Measurements from ENCODE around the gene CPZ. TPM values are rescaled to one million over a fixed set of nuclear protein-coding genes. Genes with fewer than 3 reads are reported as not detected.

CPZ gene
- total and polyA plus RNA-seq, 4 donors = 11.9 to 82.0 (median 32.4) TPM

DNA sequence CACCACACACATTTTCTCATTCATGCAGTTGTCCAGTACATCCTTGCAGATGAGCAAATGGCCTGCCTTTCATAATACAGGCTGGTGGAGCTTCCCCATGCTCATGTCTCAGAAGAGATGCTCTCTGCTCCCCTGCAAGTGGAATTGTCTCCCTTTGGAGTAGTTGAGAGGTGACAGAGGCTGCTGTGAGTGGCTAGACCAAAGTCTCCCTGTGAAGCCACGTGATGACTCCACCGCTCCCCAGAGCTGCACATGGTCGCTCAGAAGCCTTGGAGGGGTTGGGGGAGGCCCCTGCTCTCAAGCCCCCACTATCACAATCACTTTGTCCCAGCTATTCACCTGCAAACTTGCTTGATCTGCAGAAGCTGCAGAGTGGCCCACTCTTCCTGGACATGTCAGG, 13.8 kb upstream of the CPZ start:
- no peaks in the 10 kb centered on the region for H3K9me3 ChIP-seq (ENCODE audit: control insufficient read depth, insufficient read depth, low read length)
- H3K27me3 ChIP-seq (ENCODE audit: control insufficient read depth, insufficient read depth, low read length) = peaks cover 47% of the 10 kb centered on the region
- peaks cover 12% of the 10 kb centered on the region for H3K4me1 ChIP-seq (ENCODE audit: control insufficient read depth, insufficient read depth, low read length)
- H3K4me3 ChIP-seq (ENCODE audit: low read depth, low read length) = no peak overlapping the region
- no peak overlapping the region for H3K27ac ChIP-seq (ENCODE audit: low read depth, low read length)
- no peak for DNase-seq (ENCODE audit: low read depth in 4 of 6, low spot score in 6 of 6)
- WGBS (ENCODE audit: insufficient coverage) = no CpG with 5 or more reads among the region's 3 CpGs
- no peaks in the 10 kb centered on the region for H3K36me3 ChIP-seq (ENCODE audit: control insufficient read depth, insufficient read depth, low read length)

DNA sequence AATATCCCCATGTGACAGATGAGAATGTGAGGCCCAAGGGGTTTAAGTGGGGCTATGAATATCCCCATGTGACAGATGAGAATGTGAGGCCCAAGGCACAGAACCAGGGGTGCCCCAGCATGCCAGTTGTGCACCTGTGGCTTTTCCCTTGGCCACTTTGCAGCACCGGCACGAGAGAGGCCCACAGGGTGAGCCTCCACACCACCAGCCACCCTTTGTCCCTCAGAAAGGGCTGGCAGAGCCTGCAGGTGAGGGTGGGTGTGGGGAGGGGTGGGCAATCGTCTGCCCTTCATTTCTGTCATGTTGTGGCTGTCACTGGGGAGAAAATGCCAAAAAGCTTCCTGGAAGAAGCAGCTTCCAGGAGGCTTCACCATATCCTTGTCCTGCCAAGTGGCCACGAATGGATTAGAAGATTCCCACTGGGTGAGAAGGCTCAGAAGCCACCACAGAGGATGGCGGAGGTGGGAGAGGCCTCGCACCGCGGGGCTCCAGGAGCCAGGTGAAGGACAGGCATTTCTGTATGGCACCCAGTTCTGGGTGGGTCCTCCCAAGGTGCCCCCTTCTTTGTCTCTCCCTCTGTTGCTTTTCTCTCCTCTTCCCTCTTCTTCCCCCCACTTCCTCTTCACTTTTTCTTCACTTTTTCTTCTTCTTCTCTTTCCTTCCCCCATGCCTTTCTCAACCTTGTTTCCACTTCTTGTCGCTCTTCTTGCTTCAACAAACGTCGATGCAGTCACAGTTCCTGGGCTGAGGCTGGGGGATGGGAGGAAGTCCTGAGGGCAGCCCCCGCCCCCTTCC, 12.8 kb upstream of the CPZ start:
- DNase-seq (ENCODE audit: low read depth in 4 of 6, low spot score in 6 of 6) = no peak
- no peak overlapping the region for H3K4me3 ChIP-seq (ENCODE audit: low read depth, low read length)
- H3K27ac ChIP-seq (ENCODE audit: low read depth, low read length) = no peak overlapping the region
- H3K4me1 ChIP-seq (ENCODE audit: control insufficient read depth, insufficient read depth, low read length) = peaks cover 12% of the 10 kb centered on the region
- 33% methylated on average over 6 of the region's 12 CpGs for WGBS (ENCODE audit: insufficient coverage)
- no peaks in the 10 kb centered on the region for H3K9me3 ChIP-seq (ENCODE audit: control insufficient read depth, insufficient read depth, low read length)
- H3K27me3 ChIP-seq (ENCODE audit: control insufficient read depth, insufficient read depth, low read length) = peaks cover 51% of the 10 kb centered on the region
- no peaks in the 10 kb centered on the region for H3K36me3 ChIP-seq (ENCODE audit: control insufficient read depth, insufficient read depth, low read length)

DNA sequence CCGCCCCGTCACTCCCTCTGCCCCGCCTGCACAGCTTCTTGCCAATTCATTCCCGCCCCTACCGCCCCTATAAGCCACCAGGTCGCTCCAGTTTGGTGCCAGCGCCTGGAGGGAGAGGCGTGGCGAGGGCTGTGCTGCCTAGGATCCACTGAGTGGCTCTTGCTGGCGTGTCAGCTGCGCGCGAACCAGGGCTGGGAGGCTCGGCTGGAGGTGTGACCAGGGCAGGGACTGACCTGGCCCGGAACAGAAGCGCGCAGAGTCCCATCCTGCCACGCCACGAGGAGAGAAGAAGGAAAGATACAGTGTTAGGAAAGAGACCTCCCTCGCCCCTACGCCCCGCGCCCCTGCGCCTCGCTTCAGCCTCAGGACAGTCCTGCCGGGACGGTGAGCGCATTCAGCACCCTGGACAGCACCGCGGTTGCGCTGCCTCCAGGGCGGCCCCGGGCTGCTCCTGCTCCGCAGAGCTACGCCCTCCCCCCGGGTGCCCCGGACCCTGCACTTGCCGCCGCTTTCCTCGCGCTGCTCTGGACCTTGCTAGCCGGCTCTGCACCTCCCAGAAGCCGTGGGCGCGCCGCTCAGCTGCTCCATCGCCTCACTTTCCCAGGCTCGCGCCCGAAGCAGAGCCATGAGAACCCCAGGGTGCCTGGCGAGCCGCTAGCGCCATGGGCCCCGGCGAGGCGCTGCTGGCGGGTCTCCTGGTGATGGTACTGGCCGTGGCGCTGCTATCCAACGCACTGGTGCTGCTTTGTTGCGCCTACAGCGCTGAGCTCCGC, 12.1 kb upstream of the CPZ start, which contains the start of gene GPR78:
TSS of gene GPR78 (plus strand) at position 72 of the 773 bp plus-strand sequence. CDS start at position 663, 591 bp downstream.
- Histone ChIP-seq H3K27ac (ENCODE audit: low read depth, low read length) (no peak within 1 kb of the TSS), H3K36me3 (ENCODE audit: control insufficient read depth, insufficient read depth, low read length) (no peaks in the 10 kb centered on the region), H3K4me3 (ENCODE audit: low read depth, low read length) (no peak within 1 kb of the TSS), H3K27me3 (ENCODE audit: control insufficient read depth, insufficient read depth, low read length) (peaks cover 51% of the 10 kb centered on the region), H3K4me1 (ENCODE audit: control insufficient read depth, insufficient read depth, low read length) (peaks cover 12% of the 10 kb centered on the region), H3K9me3 (ENCODE audit: control insufficient read depth, insufficient read depth, low read length) (no peaks in the 10 kb centered on the region)
- DNase-seq (ENCODE audit: low read depth in 4 of 6, low spot score in 6 of 6) = peak in 2 of 6 donors; percentile 13 to 66
- 1% methylated on average over 58 of the region's 63 CpGs for WGBS (ENCODE audit: insufficient coverage)

DNA sequence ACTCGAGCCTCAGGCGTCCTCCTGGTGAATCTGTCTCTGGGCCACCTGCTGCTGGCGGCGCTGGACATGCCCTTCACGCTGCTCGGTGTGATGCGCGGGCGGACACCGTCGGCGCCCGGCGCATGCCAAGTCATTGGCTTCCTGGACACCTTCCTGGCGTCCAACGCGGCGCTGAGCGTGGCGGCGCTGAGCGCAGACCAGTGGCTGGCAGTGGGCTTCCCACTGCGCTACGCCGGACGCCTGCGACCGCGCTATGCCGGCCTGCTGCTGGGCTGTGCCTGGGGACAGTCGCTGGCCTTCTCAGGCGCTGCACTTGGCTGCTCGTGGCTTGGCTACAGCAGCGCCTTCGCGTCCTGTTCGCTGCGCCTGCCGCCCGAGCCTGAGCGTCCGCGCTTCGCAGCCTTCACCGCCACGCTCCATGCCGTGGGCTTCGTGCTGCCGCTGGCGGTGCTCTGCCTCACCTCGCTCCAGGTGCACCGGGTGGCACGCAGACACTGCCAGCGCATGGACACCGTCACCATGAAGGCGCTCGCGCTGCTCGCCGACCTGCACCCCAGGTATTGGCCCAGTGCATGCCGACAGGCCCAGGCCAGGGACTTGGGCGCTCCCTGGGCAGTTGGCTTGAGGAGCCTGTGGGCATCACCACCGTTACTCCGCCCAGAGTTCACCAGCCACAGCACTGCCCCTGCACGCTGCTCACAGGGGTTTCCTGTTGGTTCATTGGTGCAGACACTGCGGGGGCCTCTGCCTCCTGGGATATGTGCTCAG, 11.3 kb upstream of the CPZ start:
- Histone ChIP-seq H3K27me3 (ENCODE audit: control insufficient read depth, insufficient read depth, low read length) (peaks cover 54% of the 10 kb centered on the region), H3K27ac (ENCODE audit: low read depth, low read length) (no peak overlapping the region), H3K36me3 (ENCODE audit: control insufficient read depth, insufficient read depth, low read length) (no peaks in the 10 kb centered on the region), H3K9me3 (ENCODE audit: control insufficient read depth, insufficient read depth, low read length) (no peaks in the 10 kb centered on the region), H3K4me1 (ENCODE audit: control insufficient read depth, insufficient read depth, low read length) (peaks cover 12% of the 10 kb centered on the region), H3K4me3 (ENCODE audit: low read depth, low read length) (no peak overlapping the region)
- 41% methylated on average over 66 of the region's 66 CpGs for WGBS (ENCODE audit: insufficient coverage)
- DNase-seq (ENCODE audit: low read depth in 4 of 6, low spot score in 6 of 6) = no peak

DNA sequence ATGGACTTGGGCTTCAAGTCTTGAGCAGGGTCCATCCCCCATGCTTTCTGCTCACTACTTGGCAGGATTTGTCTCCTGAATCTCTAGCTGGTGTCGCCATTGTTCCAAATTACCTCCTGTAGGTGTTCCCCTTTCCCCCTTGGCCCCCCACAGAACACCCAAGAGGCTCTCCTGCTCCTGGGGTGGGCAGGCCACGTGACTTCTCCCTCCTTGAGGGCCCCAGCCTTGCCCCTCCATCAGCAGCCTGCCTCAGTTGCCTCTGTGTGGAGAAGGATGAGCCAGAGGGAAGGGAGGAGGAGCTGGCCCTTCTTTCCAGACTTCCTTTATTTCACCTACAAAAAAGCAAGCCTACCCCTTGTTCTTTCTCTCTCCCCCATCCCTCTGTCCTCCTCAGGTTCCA, 10.5 kb upstream of the CPZ start:
- DNase-seq (ENCODE audit: low read depth in 4 of 6, low spot score in 6 of 6) = no peak
- H3K27me3 ChIP-seq (ENCODE audit: control insufficient read depth, insufficient read depth, low read length) = peaks cover 54% of the 10 kb centered on the region
- no peaks in the 10 kb centered on the region for H3K36me3 ChIP-seq (ENCODE audit: control insufficient read depth, insufficient read depth, low read length)
- 75% methylated on average over 1 of the region's 2 CpGs for whole genome bisulfite sequencing (ENCODE audit: insufficient coverage)
- peaks cover 12% of the 10 kb centered on the region for H3K4me1 ChIP-seq (ENCODE audit: control insufficient read depth, insufficient read depth, low read length)
- no peaks in the 10 kb centered on the region for H3K9me3 ChIP-seq (ENCODE audit: control insufficient read depth, insufficient read depth, low read length)
- no peak overlapping the region for H3K4me3 ChIP-seq (ENCODE audit: low read depth, low read length)
- H3K27ac ChIP-seq (ENCODE audit: low read depth, low read length) = no peak overlapping the region

DNA sequence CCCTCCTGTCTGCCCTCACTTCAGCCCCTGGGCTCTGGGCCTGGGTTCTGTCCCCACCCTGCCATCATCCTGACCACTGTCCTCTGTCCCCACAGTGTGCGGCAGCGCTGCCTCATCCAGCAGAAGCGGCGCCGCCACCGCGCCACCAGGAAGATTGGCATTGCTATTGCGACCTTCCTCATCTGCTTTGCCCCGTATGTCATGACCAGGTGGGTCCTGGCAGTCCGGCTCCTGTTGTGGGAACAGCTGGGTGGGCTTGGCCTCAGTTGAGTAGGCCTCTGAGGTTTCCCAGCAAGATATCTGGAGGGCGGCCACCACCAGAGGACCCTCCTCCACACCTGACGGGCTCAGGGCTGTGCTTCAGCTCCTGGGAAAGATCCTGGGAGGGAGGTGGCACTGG, 10.1 kb upstream of the CPZ start:
- H3K27me3 ChIP-seq (ENCODE audit: control insufficient read depth, insufficient read depth, low read length) = peaks cover 54% of the 10 kb centered on the region
- no peaks in the 10 kb centered on the region for H3K9me3 ChIP-seq (ENCODE audit: control insufficient read depth, insufficient read depth, low read length)
- no peaks in the 10 kb centered on the region for H3K36me3 ChIP-seq (ENCODE audit: control insufficient read depth, insufficient read depth, low read length)
- WGBS (ENCODE audit: insufficient coverage) = 87% methylated on average over 11 of the region's 12 CpGs
- H3K4me3 ChIP-seq (ENCODE audit: low read depth, low read length) = no peak overlapping the region
- peaks cover 12% of the 10 kb centered on the region for H3K4me1 ChIP-seq (ENCODE audit: control insufficient read depth, insufficient read depth, low read length)
- DNase-seq (ENCODE audit: low read depth in 4 of 6, low spot score in 6 of 6) = no peak
- H3K27ac ChIP-seq (ENCODE audit: low read depth, low read length) = no peak overlapping the region

DNA sequence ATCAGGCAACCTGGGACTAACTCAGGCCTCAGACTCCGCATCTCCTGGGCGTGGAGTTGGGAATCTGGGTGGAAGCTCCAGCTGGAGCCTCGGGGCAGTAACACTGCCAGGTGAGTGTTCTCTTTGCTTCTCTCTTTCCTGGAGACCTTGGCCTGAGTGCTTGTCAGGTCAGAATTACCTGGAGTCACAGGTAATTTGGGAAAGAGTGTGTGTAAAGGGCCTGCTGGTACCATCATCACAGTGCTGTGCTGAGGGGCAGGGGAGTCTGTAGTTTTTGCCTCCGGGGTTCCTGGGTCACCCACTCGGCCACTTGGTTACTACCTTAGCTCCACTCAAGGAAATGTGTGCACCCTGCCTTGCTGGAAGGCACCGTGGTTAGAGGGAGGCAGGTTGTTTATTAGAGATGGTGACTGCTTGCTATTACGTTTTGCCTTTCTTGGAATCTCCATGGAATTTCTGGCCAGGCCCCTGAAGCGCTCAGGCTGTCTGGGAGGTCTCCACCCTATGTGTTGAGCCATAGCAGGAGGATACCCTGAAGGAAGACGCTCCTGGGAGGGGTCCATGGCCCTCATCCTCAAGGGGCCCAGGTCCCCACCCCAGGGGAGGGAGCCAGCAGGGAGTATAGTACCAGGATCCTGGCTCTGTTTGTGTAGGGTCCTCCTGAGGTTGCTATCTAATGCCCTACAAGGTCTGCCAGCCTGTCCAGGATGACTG, 9.5 kb upstream of the CPZ start:
- no peak overlapping the region for H3K27ac ChIP-seq (ENCODE audit: low read depth, low read length)
- 74% methylated on average over 8 of the region's 9 CpGs for WGBS (ENCODE audit: insufficient coverage)
- no peaks in the 10 kb centered on the region for H3K36me3 ChIP-seq (ENCODE audit: control insufficient read depth, insufficient read depth, low read length)
- no peaks in the 10 kb centered on the region for H3K9me3 ChIP-seq (ENCODE audit: control insufficient read depth, insufficient read depth, low read length)
- H3K4me3 ChIP-seq (ENCODE audit: low read depth, low read length) = no peak overlapping the region
- H3K27me3 ChIP-seq (ENCODE audit: control insufficient read depth, insufficient read depth, low read length) = peaks cover 51% of the 10 kb centered on the region
- peaks cover 12% of the 10 kb centered on the region for H3K4me1 ChIP-seq (ENCODE audit: control insufficient read depth, insufficient read depth, low read length)
- no peak for DNase-seq (ENCODE audit: low read depth in 4 of 6, low spot score in 6 of 6)

DNA sequence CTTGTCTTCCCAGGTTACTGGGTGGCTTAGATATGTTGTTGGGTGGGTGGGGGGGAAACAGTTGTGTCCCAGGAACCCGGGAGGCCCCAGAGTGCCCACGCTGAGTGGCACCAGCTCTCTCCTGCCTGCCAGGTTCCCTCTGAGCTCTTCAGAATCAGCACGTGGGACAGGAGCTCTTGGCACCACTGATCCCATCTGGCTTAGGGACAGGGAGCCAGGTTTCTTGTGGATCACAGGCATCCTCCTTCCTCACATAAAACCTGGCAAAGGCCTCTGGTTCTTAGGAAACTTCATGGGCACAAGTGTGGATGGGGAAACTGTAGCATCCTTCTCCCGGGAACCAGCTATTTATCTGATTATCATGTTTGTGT, 8.9 kb upstream of the CPZ start:
- Histone ChIP-seq H3K36me3 (ENCODE audit: control insufficient read depth, insufficient read depth, low read length) (no peaks in the 10 kb centered on the region), H3K27me3 (ENCODE audit: control insufficient read depth, insufficient read depth, low read length) (peaks cover 47% of the 10 kb centered on the region), H3K27ac (ENCODE audit: low read depth, low read length) (no peak overlapping the region), H3K9me3 (ENCODE audit: control insufficient read depth, insufficient read depth, low read length) (no peaks in the 10 kb centered on the region), H3K4me3 (ENCODE audit: low read depth, low read length) (no peak overlapping the region), H3K4me1 (ENCODE audit: control insufficient read depth, insufficient read depth, low read length) (peaks cover 12% of the 10 kb centered on the region)
- whole genome bisulfite sequencing (ENCODE audit: insufficient coverage) = 72% methylated on average over 3 of the region's 4 CpGs
- DNase-seq (ENCODE audit: low read depth in 4 of 6, low spot score in 6 of 6) = peak in 1 of 6 donors; percentile 36

DNA sequence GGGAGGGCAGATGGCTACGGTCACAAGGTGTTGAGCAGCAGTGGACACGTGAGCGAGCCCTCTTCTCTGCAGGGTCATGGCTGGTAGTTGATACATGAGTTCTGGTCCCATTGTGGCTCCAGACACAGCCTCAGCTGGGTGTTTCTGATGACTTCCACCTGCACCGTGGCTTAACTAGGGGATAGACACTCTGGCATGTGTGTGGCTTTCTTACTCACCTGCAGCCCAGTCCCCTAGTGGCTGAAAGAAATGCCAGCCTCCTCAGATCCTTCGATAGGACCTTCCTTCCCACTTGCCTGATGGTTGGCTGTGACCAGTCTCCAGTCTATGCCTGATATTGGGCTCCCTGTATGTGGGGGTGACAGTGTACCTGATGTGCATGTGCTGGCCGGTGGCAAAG, 7.4 kb upstream of the CPZ start:
- Histone ChIP-seq H3K36me3 (ENCODE audit: control insufficient read depth, insufficient read depth, low read length) (no peaks in the 10 kb centered on the region), H3K9me3 (ENCODE audit: control insufficient read depth, insufficient read depth, low read length) (no peaks in the 10 kb centered on the region), H3K27ac (ENCODE audit: low read depth, low read length) (no peak overlapping the region), H3K27me3 (ENCODE audit: control insufficient read depth, insufficient read depth, low read length) (peaks cover 32% of the 10 kb centered on the region), H3K4me3 (ENCODE audit: low read depth, low read length) (no peak overlapping the region), H3K4me1 (ENCODE audit: control insufficient read depth, insufficient read depth, low read length) (peaks cover 19% of the 10 kb centered on the region)
- no peak for DNase-seq (ENCODE audit: low read depth in 4 of 6, low spot score in 6 of 6)
- WGBS (ENCODE audit: insufficient coverage) = 47% methylated on average over 5 of the region's 6 CpGs
